ENCODE results near the gene DYNLT3.

- TF ChIP-seq, protein P1, sequence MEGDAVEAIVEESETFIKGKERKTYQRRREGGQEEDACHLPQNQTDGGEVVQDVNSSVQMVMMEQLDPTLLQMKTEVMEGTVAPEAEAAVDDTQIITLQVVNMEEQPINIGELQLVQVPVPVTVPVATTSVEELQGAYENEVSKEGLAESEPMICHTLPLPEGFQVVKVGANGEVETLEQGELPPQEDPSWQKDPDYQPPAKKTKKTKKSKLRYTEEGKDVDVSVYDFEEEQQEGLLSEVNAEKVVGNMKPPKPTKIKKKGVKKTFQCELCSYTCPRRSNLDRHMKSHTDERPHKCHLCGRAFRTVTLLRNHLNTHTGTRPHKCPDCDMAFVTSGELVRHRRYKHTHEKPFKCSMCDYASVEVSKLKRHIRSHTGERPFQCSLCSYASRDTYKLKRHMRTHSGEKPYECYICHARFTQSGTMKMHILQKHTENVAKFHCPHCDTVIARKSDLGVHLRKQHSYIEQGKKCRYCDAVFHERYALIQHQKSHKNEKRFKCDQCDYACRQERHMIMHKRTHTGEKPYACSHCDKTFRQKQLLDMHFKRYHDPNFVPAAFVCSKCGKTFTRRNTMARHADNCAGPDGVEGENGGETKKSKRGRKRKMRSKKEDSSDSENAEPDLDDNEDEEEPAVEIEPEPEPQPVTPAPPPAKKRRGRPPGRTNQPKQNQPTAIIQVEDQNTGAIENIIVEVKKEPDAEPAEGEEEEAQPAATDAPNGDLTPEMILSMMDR (IDR thresholded peaks at IDR 0.05; ENCODE audit: poor library complexity) = no peak
- TF ChIP-seq EZH2phosphoT487 (IDR thresholded peaks at IDR 0.05; ENCODE audit: low read depth, severe bottlenecking, unreplicated experiment) = no peak
- no peak for TF ChIP-seq EZH2 (IDR thresholded peaks at IDR 0.05; ENCODE audit: borderline replicate concordance)
These were observed 45.3 kb downstream of the DYNLT3 start for GRCh38 chrX:37802028-37802427.

Measured in hepatocyte (in vitro differentiated cells).